B cell (primary cell): ENCODE measurements around the gene HSD3B2. TPM values are rescaled to one million over a fixed set of nuclear protein-coding genes. Genes with fewer than 3 reads are reported as not detected.

Experiments used
- ATAC-seq: fragments of 200-7000 bp; cut with Tn5 transposase; one replicate; pipeline ENCODE4 v1.10.0; 2021; ENCODE audit warnings: low read depth, mild to moderate bottlenecking, moderate number of reproducible peaks, moderate library complexity
- CTCF ChIA-PET: fragments of 350-600 bp; sonication (Branson Sonifier 250); formaldehyde crosslinking; loops from one replicate; lab custom pipeline; 2021; ENCODE audit warnings: antibody characterized with exemption, inconsistent platforms; lab: Charles Lee
- POLR2A ChIA-PET: fragments of 350-600 bp; sonication (Branson Sonifier 250); formaldehyde crosslinking; loops from one replicate; lab custom pipeline; 2021; ENCODE audit warnings: antibody characterized with exemption; lab: Charles Lee
- DNase-seq: peaks from one replicate; pipeline ENCODE4 v3.0.0; 2013
- H2AFZ ChIP-seq: 2 replicates; pipeline ENCODE4 v1.6.1; 2012; ENCODE audit warnings: mild to moderate bottlenecking, low read depth, low read length; ENCODE audit not compliant: insufficient read depth, poor library complexity, severe bottlenecking
- H3K27ac ChIP-seq, 2 donors: 1 replicate in 1 of 2; 2 replicates in 1 of 2; pipeline ENCODE4 v1.5.1; 2012 to 2013; ENCODE audit warnings: low read length in 2 of 2, mild to moderate bottlenecking in 2 of 2, moderate library complexity in 1 of 2
- H3K27me3 ChIP-seq, 4 experiments: fragments of 200-600 bp in 1 of 4; sonication (generic) in 1 of 4; replicated peaks in 1 of 4; 1 replicate in 2 of 4; 2 replicates in 2 of 4; pipeline versions ENCODE4 v1.6.1 to v1.7.0; 2013 to 2016; ENCODE audit warnings: low read length in 3 of 4, mild to moderate bottlenecking in 2 of 4, mixed read lengths in 1 of 4, moderate library complexity in 1 of 4; ENCODE audit not compliant: insufficient read depth in 4 of 4, control insufficient read depth in 3 of 4; ENCODE audit errors: control extremely low read depth in 1 of 4
- H3K36me3 ChIP-seq, 2 experiments: replicated peaks in 1 of 2; 1 replicate in 1 of 2; 2 replicates in 1 of 2; pipeline versions ENCODE4 v1.6.1 to v1.7.1; 2013; ENCODE audit warnings: low read length in 1 of 2; ENCODE audit not compliant: insufficient read depth in 2 of 2, control insufficient read depth in 1 of 2; ENCODE audit errors: control extremely low read depth in 1 of 2, extremely low read depth in 1 of 2
- H3K4me1 ChIP-seq, 2 donors: fragments of 200-600 bp in 1 of 2; sonication (generic) in 1 of 2; 1 replicate in 1 of 2; 2 replicates in 1 of 2; pipeline versions ENCODE4 v1.5.1 to v1.6.1; 2013 to 2017; ENCODE audit warnings: low read length in 2 of 2; ENCODE audit not compliant: control insufficient read depth in 2 of 2, insufficient read depth in 2 of 2
- H3K4me2 ChIP-seq: replicated peaks from 2 replicates; pipeline ENCODE3; 2012; ENCODE audit warnings: mild to moderate bottlenecking, low read depth, low read length; ENCODE audit not compliant: poor library complexity, severe bottlenecking
- H3K4me3 ChIP-seq, 5 experiments: fragments of 200-600 bp in 1 of 5; sonication (generic) in 1 of 5; 1 replicate in 3 of 5; 2 replicates in 2 of 5; pipeline versions ENCODE4 v1.5.1 to v1.7.0; 2011 to 2016; ENCODE audit warnings: low read length in 4 of 5, mild to moderate bottlenecking in 4 of 5, low read depth in 2 of 5, control low read depth in 1 of 5, moderate library complexity in 1 of 5; ENCODE audit not compliant: insufficient read depth in 1 of 5; ENCODE audit errors: control extremely low read depth in 1 of 5, extremely low read depth in 1 of 5
- H3K79me2 ChIP-seq: fragments of 200-600 bp; sonication (generic); one replicate; pipeline ENCODE4 v1.6.0; 2016; ENCODE audit warnings: low read length; ENCODE audit not compliant: control insufficient read depth, insufficient read depth
- H3K9ac ChIP-seq: fragments of 200-600 bp; sonication (generic); 2 replicates; pipeline ENCODE4 v1.6.1; 2017; ENCODE audit warnings: mild to moderate bottlenecking, low read length, moderate library complexity
- H3K9me3 ChIP-seq, 3 donors: one replicate each; pipeline versions ENCODE4 v1.6.1 to v1.7.1; 2013; ENCODE audit warnings: low read length in 2 of 3; ENCODE audit not compliant: control insufficient read depth in 2 of 3, insufficient read depth in 1 of 3; ENCODE audit errors: control extremely low read depth in 1 of 3
- H4K20me1 ChIP-seq: 2 replicates; pipeline ENCODE4 v1.6.0; 2012; ENCODE audit warnings: mild to moderate bottlenecking, low read length; ENCODE audit not compliant: insufficient read depth, control insufficient read depth, poor library complexity, severe bottlenecking
- H3K27ac Mint-ChIP-seq: one replicate; pipeline ENCODE4 v1.8.0; 2021; ENCODE audit warnings: mixed read lengths
- H3K27me3 Mint-ChIP-seq: one replicate; pipeline ENCODE4 v1.8.0; 2021; ENCODE audit warnings: mixed read lengths
- H3K4me1 Mint-ChIP-seq: one replicate; pipeline ENCODE4 v1.8.0; 2021; ENCODE audit warnings: mixed read lengths
- H3K4me3 Mint-ChIP-seq: one replicate; pipeline ENCODE4 v1.8.0; 2021; ENCODE audit warnings: mixed read lengths
- H3K9me3 Mint-ChIP-seq: one replicate; pipeline ENCODE4 v1.8.0; 2022; ENCODE audit warnings: mixed read lengths; ENCODE audit not compliant: insufficient read depth
- EZH2 ChIP-seq: IDR thresholded peaks from 2 replicates; pipeline ENCODE4 v1.6.1; 2012; ENCODE audit warnings: borderline replicate concordance, low read depth, mild to moderate bottlenecking, moderate library complexity, low read length; ENCODE audit not compliant: insufficient read depth, poor library complexity, severe bottlenecking
- WGBS: methylation state at CpG from one replicate; pipeline ENCODE4 v1.1.5; 2013; ENCODE audit warnings: missing lambda C conversion rate; ENCODE audit not compliant: insufficient coverage; 5-methylcytosine and 5-hydroxymethylcytosine counted together
- intact Hi-C: fragments of 100-400 bp; cut with micrococcal nuclease; formaldehyde crosslinking; loops from one replicate; pipeline ENCODE4 v1.10.0; 2022
- polyA plus RNA-seq: library from polyadenylated mRNA; depleted of rRNA; stranded (reverse); fragments of >200 nt; gene quantifications from 2 replicates; pipeline ENCODE4 v1.2.3, GENCODE V29; 2012
- total RNA-seq, 2 donors: library from RNA; stranded (reverse); fragments of 120-200 nt in 1 of 2; gene quantifications; 1 replicate in 1 of 2; 2 replicates in 1 of 2; pipeline versions ENCODE4 v1.2.3 to v1.2.4, GENCODE V29; 2013 to 2022
- TF ChIP-seq, protein P1 (sequence below): fragments of 200-600 bp; IDR thresholded peaks from one replicate; pipeline ENCODE4 v1.8.0; 2022; ENCODE audit warnings: antibody characterized with exemption, mild to moderate bottlenecking

HSD3B2 gene
- total and polyA plus RNA-seq, 2 donors (not counting 1 experiment from before 2014, with no cell fraction given): not detected

DNA sequence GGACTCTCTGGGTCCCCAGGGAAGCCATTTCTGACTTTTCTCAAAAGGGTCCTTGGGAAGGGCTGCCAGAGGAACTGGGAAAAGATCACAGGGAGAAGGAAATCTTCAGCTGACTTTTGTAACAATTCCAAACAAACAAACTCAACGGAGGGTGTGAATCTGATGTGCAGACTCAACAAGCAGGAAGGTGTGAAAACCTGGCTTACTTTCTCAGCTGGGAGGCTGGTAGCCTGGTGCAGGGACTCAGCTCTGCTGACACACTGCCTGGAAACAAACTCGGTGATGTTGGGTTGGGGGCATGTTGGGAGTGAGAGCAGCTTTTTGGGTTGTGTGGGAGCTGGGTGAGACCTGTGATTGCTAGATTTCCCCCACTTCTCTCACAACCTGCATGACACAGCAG is 10.2 kb upstream of the HSD3B2 start:
- Histone ChIP-seq H3K4me1 (no peaks in the 10 kb centered on the region), H3K4me2 (no peak overlapping the region), H3K79me2 (no peaks in the 10 kb centered on the region), H3K27me3 (peaks cover 0 to 9% (median 6%) of the 10 kb centered on the region in 4 experiments), H3K4me3 (no peak overlapping the region), H3K9ac (no peak overlapping the region), H4K20me1 (no peaks in the 10 kb centered on the region), H3K9me3 (peaks cover 1 to 7% (median 3%) of the 10 kb centered on the region in 3 donors), H2AFZ (no peak overlapping the region), H3K36me3 (no peaks in the 10 kb centered on the region), H3K27ac (no peak overlapping the region)
- Mint-ChIP-seq H3K27me3 (peaks cover 23% of the 10 kb centered on the region), H3K4me3 (no peak overlapping the region), H3K9me3 (peaks cover 12% of the 10 kb centered on the region), H3K27ac (no peak overlapping the region), H3K4me1 (no peaks in the 10 kb centered on the region)
- no peak for DNase-seq
- no CpG with 5 or more reads among the region's 2 CpGs for WGBS
- ATAC-seq: no peak
- intact Hi-C loops: no loop called here
- CTCF ChIA-PET: no interaction called here
- TF ChIP-seq, protein P1, sequence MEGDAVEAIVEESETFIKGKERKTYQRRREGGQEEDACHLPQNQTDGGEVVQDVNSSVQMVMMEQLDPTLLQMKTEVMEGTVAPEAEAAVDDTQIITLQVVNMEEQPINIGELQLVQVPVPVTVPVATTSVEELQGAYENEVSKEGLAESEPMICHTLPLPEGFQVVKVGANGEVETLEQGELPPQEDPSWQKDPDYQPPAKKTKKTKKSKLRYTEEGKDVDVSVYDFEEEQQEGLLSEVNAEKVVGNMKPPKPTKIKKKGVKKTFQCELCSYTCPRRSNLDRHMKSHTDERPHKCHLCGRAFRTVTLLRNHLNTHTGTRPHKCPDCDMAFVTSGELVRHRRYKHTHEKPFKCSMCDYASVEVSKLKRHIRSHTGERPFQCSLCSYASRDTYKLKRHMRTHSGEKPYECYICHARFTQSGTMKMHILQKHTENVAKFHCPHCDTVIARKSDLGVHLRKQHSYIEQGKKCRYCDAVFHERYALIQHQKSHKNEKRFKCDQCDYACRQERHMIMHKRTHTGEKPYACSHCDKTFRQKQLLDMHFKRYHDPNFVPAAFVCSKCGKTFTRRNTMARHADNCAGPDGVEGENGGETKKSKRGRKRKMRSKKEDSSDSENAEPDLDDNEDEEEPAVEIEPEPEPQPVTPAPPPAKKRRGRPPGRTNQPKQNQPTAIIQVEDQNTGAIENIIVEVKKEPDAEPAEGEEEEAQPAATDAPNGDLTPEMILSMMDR: no peak
- no peak for TF ChIP-seq EZH2
- POLR2A ChIA-PET: no interaction called here

GRCh38 chr1:119409731-119410130 is 5.2 kb upstream of the HSD3B2 start:
- Histone ChIP-seq H3K4me2 (no peak overlapping the region), H3K4me3 (no peak overlapping the region), H3K9me3 (peaks cover 1 to 5% (median 3%) of the 10 kb centered on the region in 3 donors), H3K27ac (no peak overlapping the region), H4K20me1 (no peaks in the 10 kb centered on the region), H3K36me3 (no peaks in the 10 kb centered on the region), H3K9ac (no peak overlapping the region), H2AFZ (no peak overlapping the region), H3K27me3 (peaks cover 0 to 4% (median under 1%) of the 10 kb centered on the region in 4 experiments), H3K4me1 (no peaks in the 10 kb centered on the region), H3K79me2 (no peaks in the 10 kb centered on the region)
- Mint-ChIP-seq H3K4me3 (no peak overlapping the region), H3K27ac (no peak overlapping the region), H3K4me1 (no peaks in the 10 kb centered on the region), H3K9me3 (peaks cover 9% of the 10 kb centered on the region), H3K27me3 (peaks cover 10% of the 10 kb centered on the region)
- intact Hi-C loops: no loop called here
- no peak for ATAC-seq
- CTCF ChIA-PET: no interaction called here
- no peak for TF ChIP-seq EZH2
- TF ChIP-seq, protein P1: no peak
- POLR2A ChIA-PET: no interaction called here
- DNase-seq: no peak
